CD1c-positive myeloid dendritic cell (primary cell): Measurements from ENCODE around the gene FHL1.

Experiments
- DNase-seq: peaks from one replicate; pipeline ENCODE4 v3.0.0-alpha.2; 2016; ENCODE audit errors: extremely low spot score

Gene FHL1

DNA sequence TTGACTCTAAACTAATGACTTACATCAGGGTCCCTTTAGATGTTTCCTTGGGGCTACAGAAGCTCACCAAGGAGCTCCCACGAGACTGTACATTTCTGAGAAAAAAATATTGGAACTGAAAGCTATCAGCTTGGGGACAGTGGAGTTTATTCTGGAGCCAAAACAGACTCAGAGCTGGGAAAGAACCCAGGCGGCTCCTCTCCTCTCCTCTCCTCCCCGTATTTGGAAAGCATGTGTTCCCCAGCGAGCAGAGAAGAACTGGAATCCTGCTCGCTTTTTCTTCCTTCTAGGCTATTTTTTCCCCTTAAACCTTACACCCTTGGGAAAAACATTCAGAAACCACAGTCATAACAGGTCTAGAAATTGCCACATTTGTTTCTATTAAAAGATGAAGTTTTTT lies 108.2 kb downstream of the FHL1 start:
- no peak for DNase-seq

DNA sequence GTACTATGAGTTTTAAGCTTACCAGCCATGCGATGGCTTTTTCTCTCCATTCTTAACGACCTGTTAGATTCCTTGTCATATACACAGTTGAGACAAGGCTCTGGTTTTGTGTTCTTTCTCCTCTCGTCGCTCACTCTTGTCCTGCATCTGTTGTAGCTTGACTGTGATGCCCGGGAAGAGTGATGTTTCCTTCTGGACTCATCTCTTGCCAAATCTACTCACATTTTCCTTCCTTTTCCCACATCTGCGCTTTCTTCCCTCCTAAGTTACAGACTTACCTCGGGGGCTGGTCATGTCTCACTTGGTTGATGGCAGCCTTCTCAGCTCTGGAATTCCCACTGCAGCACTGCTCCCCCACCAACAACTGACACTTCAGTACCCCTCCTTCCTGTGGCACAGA lies 108.7 kb downstream of the FHL1 start:
- no peak for DNase-seq

DNA sequence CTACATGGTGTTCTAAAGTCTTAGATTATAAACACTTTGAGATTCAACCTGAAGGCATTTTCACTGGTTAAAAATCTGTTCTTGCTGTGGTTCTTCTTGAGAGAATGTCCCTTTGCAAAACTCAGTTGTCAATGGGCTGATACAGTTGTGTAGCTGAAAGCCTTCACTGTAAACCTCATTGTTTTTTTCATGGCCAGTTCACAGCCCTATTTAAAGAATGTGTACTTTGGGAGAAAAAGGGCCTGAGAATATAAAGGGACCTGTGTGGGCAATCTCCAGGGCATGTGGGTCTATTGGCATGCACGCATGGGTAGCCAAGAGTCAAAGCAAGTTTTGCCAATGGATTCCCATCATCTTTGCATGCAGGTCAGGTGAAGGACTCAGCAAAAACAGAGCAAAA lies 111.6 kb downstream of the FHL1 start:
- no peak for DNase-seq

DNA sequence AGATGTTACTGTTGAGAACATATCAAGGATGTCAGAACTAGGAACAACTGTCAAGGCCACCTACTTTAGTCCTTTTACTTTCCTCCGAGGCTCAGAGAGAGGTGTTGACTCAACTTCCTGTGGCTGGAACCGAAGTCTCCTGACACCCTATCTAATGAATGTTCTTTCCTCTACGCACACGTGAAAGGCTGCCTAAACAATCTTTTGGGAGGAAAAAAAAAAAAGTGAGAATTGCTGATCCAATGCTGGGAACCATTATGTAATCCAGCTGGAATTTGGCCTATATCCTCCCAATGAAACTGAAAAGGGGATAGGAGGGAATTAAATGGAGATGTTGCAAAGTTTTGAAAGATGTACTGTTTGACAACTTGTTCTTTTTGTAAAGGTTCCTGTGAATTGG lies 112.2 kb downstream of the FHL1 start:
- DNase-seq, result no peak

DNA sequence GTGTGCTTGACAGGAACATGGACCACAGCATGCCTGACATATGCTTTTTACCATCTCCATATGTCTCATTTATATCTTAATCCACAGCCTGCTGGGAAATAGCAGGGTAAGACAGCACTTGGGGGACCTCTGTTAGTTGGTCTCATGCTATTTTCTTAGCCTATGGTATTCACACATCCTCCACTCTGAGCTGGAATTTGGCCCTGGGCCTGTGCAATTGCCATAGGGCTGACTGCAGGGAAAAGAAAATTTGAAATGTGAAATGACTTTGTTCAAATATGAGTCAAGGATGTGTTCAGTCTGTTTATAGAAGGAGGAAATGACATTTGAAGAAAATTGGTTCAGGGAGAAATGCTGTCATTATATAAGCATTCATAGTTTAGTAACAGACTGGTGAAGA lies 113.4 kb downstream of the FHL1 start:
- DNase-seq, result no peak
